OCI-LY1 (cell line): ENCODE results near the gene STARD5.

ENCODE experiments used
- EZH2 ChIP-seq: fragments of 200-600 bp; sonication (generic), shearing (Covaris generic); IDR thresholded peaks from 2 replicates; pipeline ENCODE4 v1.8.0; 2017; ENCODE audit warnings: borderline replicate concordance, mixed run types, mild to moderate bottlenecking, antibody characterized with exemption, low read length, moderate library complexity, mixed read lengths
- TF ChIP-seq, protein P1 (sequence below): fragments of 200-600 bp; sonication (generic), shearing (Covaris generic); IDR thresholded peaks from 2 replicates; pipeline ENCODE4 v1.5.1; 2017; ENCODE audit warnings: mild to moderate bottlenecking, antibody characterized with exemption, low read length, moderate library complexity, mixed read lengths

DNA sequence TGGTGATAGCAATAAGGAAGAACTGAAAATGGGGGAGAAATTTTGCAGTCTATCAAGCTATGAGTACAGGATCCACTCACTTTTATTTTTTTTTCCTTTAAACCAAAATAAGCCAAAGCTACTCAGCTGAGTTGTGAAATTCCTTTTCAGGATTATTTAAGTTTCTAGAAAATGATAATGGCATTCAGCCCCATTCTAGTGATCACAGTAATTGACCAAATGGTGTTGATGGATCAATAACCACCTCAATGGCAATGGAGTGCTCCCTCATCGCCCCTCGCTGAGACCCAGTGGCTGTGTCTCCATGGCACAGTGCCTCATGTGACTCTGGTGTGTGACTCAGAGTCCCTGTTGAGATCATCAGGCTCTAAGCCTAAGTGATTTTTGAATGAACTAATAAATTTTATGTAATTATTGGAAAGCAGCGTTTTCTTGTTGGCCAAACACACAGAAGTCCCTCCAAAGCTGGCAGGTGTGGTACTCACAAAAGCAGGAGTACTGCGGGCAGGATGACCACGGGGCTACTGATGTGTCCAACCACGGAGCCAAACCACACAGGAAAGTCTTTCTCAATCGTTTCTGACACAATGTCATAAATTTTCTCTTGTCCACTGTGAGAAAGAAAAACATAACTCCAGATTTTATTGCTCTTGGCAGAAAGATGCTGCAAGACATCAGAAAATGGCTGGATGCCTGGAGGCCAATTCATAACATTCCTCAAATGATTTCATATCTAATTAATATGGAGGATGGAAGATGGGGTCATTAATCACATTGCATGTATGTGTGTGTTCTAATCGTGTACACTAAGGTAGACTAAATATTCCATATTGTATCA lies 14.4 kb upstream of the STARD5 start:
- TF ChIP-seq, protein P1, sequence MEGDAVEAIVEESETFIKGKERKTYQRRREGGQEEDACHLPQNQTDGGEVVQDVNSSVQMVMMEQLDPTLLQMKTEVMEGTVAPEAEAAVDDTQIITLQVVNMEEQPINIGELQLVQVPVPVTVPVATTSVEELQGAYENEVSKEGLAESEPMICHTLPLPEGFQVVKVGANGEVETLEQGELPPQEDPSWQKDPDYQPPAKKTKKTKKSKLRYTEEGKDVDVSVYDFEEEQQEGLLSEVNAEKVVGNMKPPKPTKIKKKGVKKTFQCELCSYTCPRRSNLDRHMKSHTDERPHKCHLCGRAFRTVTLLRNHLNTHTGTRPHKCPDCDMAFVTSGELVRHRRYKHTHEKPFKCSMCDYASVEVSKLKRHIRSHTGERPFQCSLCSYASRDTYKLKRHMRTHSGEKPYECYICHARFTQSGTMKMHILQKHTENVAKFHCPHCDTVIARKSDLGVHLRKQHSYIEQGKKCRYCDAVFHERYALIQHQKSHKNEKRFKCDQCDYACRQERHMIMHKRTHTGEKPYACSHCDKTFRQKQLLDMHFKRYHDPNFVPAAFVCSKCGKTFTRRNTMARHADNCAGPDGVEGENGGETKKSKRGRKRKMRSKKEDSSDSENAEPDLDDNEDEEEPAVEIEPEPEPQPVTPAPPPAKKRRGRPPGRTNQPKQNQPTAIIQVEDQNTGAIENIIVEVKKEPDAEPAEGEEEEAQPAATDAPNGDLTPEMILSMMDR = no peak
- no peak for TF ChIP-seq EZH2
